Tibial nerve (tissue), 4 donors: ENCODE data around the gene PARD3B. TPM values are rescaled to one million over a fixed set of nuclear protein-coding genes. Genes with fewer than 3 reads are reported as not detected.

ENCODE experiments used
- DNase-seq, 2 donors: peaks; one replicate each; pipeline ENCODE4 v3.0.0-alpha.2; 2019; ENCODE audit warnings: low spot score in 2 of 2
- H3K27ac ChIP-seq, 4 donors: fragments of 200-600 bp; sonication (generic) in 3 of 4; one replicate each; pipeline ENCODE4 v1.5.1; 2017 to 2019; ENCODE audit warnings: mild to moderate bottlenecking in 1 of 4
- H3K27me3 ChIP-seq, 2 donors: fragments of 200-600 bp; sonication (generic) in 1 of 2; one replicate each; pipeline versions ENCODE4 v1.5.1 to v1.6.0; 2017 to 2019
- H3K36me3 ChIP-seq, 3 donors: fragments of 200-600 bp; sonication (generic); one replicate each; pipeline ENCODE4 v1.5.1; 2018 to 2019
- H3K4me1 ChIP-seq, 4 donors: fragments of 200-600 bp; sonication (generic) in 3 of 4; one replicate each; pipeline ENCODE4 v1.5.1; 2017 to 2019
- H3K4me3 ChIP-seq, 4 donors: fragments of 200-600 bp; sonication (generic) in 3 of 4; one replicate each; pipeline ENCODE4 v1.5.1; 2017 to 2019; ENCODE audit warnings: mild to moderate bottlenecking in 1 of 4, moderate library complexity in 1 of 4
- H3K9me3 ChIP-seq, 4 donors: fragments of 200-600 bp; sonication (generic) in 3 of 4; one replicate each; pipeline ENCODE4 v1.5.1; 2017 to 2019
- EP300 ChIP-seq, 2 donors: sonication (generic); formaldehyde crosslinking; IDR thresholded peaks; one replicate each; pipeline ENCODE4 v1.6.1; 2017; ENCODE audit warnings: antibody characterized with exemption in 2 of 2, mild to moderate bottlenecking in 1 of 2
- POLR2A ChIP-seq, 2 donors: fragments of 450-650 bp; IDR thresholded peaks; one replicate each; pipeline ENCODE4 v1.6.1; 2017; ENCODE audit warnings: antibody characterized with exemption in 2 of 2, mild to moderate bottlenecking in 2 of 2, moderate library complexity in 2 of 2
- WGBS, 2 donors: methylation state at CpG; one replicate each; pipeline ENCODE4 v1.1.5; 2018; 5-methylcytosine and 5-hydroxymethylcytosine counted together
- total RNA-seq, 4 donors: library from RNA; depleted of rRNA; stranded (reverse); fragments of >200 nt; gene quantifications; one replicate each; pipeline ENCODE4 v1.1.0, GENCODE V29; 2016
- TF ChIP-seq, protein P1 (sequence below), 5 experiments: fragments of 200-600 bp in 3 of 5; fragments of 450-650 bp in 2 of 5; sonication (generic) in 3 of 5; IDR thresholded peaks; one replicate each; pipeline ENCODE4 v1.5.1; 2016 to 2019; ENCODE audit warnings: antibody characterized with exemption in 5 of 5, mild to moderate bottlenecking in 3 of 5, moderate library complexity in 2 of 5

PARD3B gene
- total RNA-seq, 4 donors from 2014 or later: 47.4 to 101 (median 64.8) TPM

DNA sequence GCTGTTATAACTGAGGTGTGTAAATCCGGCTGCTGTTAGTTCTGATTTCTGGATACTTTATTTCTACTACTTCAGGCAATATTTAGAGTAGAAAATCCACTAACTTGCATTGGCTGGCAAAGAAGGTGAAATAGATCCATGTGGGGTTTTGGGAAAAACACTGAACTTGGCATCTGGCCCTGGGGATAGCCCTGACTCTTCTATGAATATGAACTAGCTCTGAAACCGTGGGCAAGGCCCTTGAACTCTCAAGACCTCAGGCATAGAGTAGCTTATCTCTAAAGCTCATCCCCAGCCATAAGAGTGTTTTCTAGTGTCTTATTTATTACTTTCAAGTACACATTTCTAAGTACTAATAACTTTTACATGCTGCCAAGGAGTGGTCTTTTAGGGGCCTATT, 25.8 kb downstream of the PARD3B start:
- TF ChIP-seq, protein P1, sequence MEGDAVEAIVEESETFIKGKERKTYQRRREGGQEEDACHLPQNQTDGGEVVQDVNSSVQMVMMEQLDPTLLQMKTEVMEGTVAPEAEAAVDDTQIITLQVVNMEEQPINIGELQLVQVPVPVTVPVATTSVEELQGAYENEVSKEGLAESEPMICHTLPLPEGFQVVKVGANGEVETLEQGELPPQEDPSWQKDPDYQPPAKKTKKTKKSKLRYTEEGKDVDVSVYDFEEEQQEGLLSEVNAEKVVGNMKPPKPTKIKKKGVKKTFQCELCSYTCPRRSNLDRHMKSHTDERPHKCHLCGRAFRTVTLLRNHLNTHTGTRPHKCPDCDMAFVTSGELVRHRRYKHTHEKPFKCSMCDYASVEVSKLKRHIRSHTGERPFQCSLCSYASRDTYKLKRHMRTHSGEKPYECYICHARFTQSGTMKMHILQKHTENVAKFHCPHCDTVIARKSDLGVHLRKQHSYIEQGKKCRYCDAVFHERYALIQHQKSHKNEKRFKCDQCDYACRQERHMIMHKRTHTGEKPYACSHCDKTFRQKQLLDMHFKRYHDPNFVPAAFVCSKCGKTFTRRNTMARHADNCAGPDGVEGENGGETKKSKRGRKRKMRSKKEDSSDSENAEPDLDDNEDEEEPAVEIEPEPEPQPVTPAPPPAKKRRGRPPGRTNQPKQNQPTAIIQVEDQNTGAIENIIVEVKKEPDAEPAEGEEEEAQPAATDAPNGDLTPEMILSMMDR (IDR thresholded peaks at IDR 0.05): no peak
- TF ChIP-seq POLR2A (IDR thresholded peaks at IDR 0.05) (no peak), EP300 (IDR thresholded peaks at IDR 0.05) (no peak)
- WGBS, 2 donors: 44 to 51% methylated on average over 2 of the region's 2 CpGs

GRCh38 chr2:204571911-204572310, 26.6 kb downstream of the PARD3B start:
- WGBS, 2 donors: 74% methylated on average over 2 of the region's 2 CpGs
- H3K4me1 ChIP-seq: peaks cover 0 to 66% (median 11%) of the 10 kb centered on the region in 4 donors

More for the DNA sequence above, 25.8 kb downstream of the PARD3B start:
- H3K9me3 ChIP-seq: no peaks in the 10 kb centered on the region
- H3K4me3 ChIP-seq: no peak overlapping the region
- peaks cover 0 to 66% (median 11%) of the 10 kb centered on the region in 4 donors for H3K4me1 ChIP-seq
- H3K27ac ChIP-seq: no peak overlapping the region
- H3K27me3 ChIP-seq: no peaks in the 10 kb centered on the region
- no peak for DNase-seq
- H3K36me3 ChIP-seq: no peaks in the 10 kb centered on the region

DNA sequence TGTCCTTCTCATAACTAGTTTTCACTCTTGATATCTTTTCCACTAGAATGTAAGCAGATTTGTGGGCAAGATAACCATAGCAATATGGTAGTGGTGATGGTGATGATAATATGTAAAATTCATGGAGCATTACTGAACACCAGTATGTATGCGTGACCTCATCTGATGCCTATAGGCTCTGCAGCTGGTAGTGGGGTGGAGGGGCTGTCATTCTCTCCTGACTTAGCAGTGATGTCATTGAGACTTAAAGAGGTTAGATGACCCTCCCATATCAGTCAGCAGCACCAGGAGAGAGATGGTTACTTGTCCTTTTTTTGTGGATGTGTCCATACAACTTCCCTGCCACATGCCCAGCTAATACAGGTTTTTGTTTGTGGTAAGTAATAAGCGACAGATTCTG, 27.9 kb downstream of the PARD3B start:
- Histone ChIP-seq H3K27ac (no peak overlapping the region), H3K4me1 (peaks cover 0 to 59% (median 11%) of the 10 kb centered on the region in 4 donors), H3K36me3 (no peaks in the 10 kb centered on the region), H3K4me3 (no peak overlapping the region), H3K9me3 (no peaks in the 10 kb centered on the region), H3K27me3 (no peaks in the 10 kb centered on the region)
- WGBS, 2 donors: 89 to 98% methylated on average over 2 of the region's 2 CpGs
- DNase-seq: no peak
- TF ChIP-seq EP300 (IDR thresholded peaks at IDR 0.05) (no peak), POLR2A (IDR thresholded peaks at IDR 0.05) (no peak)
- TF ChIP-seq, protein P1 (IDR thresholded peaks at IDR 0.05): no peak

More at GRCh38 chr2:204571911-204572310, 26.6 kb downstream of the PARD3B start:
- no peak for TF ChIP-seq POLR2A (IDR thresholded peaks at IDR 0.05)
- TF ChIP-seq, protein P1 (IDR thresholded peaks at IDR 0.05): no peak
- no peak for TF ChIP-seq EP300 (IDR thresholded peaks at IDR 0.05)
- no peaks in the 10 kb centered on the region for H3K27me3 ChIP-seq
- H3K27ac ChIP-seq: no peak overlapping the region
- no peaks in the 10 kb centered on the region for H3K36me3 ChIP-seq
- no peak overlapping the region for H3K4me3 ChIP-seq
- no peaks in the 10 kb centered on the region for H3K9me3 ChIP-seq
- no peak for DNase-seq

- no peak overlapping the region for H3K27ac ChIP-seq
- H3K4me1 ChIP-seq: peaks cover 0 to 46% (median 11%) of the 10 kb centered on the region in 4 donors
- H3K9me3 ChIP-seq: no peaks in the 10 kb centered on the region
- no peaks in the 10 kb centered on the region for H3K27me3 ChIP-seq
- H3K4me3 ChIP-seq: no peak overlapping the region
- TF ChIP-seq POLR2A (IDR thresholded peaks at IDR 0.05) (no peak), EP300 (IDR thresholded peaks at IDR 0.05) (no peak)
- TF ChIP-seq, protein P1 (IDR thresholded peaks at IDR 0.05): no peak
- WGBS, 2 donors: 66 to 77% methylated on average over 4 of the region's 4 CpGs
- H3K36me3 ChIP-seq: no peaks in the 10 kb centered on the region
- no peak for DNase-seq
Observed at GRCh38 chr2:204574486-204574885, 29.2 kb downstream of the PARD3B start.

GRCh38 chr2:204575463-204575862, 30.2 kb downstream of the PARD3B start:
- Histone ChIP-seq H3K9me3 (no peaks in the 10 kb centered on the region), H3K27ac (no peak overlapping the region), H3K27me3 (no peaks in the 10 kb centered on the region), H3K4me3 (no peak overlapping the region), H3K4me1 (peaks cover 0 to 38% (median 11%) of the 10 kb centered on the region in 4 donors), H3K36me3 (no peaks in the 10 kb centered on the region)
- TF ChIP-seq POLR2A (IDR thresholded peaks at IDR 0.05) (no peak), EP300 (IDR thresholded peaks at IDR 0.05) (no peak)
- TF ChIP-seq, protein P1 (IDR thresholded peaks at IDR 0.05): no peak
- 67 to 68% methylated on average over 3 of the region's 3 CpGs for WGBS, 2 donors
- no peak for DNase-seq
